Esophagus squamous epithelium (tissue), 4 donors: ENCODE measurements around the gene KCNH8.

Source experiments
- CTCF ChIP-seq, 6 experiments: fragments of 450-650 bp in 4 of 6; fragments of 200-600 bp in 2 of 6; sonication (generic) in 2 of 6; IDR thresholded peaks; one replicate each; pipeline ENCODE4 v1.5.1; 2016 to 2019; ENCODE audit warnings: antibody characterized with exemption in 6 of 6, mild to moderate bottlenecking in 4 of 6, moderate library complexity in 4 of 6
- POLR2A ChIP-seq, 4 donors: fragments of 450-650 bp; IDR thresholded peaks; one replicate each; pipeline ENCODE4 v1.6.1; 2017; ENCODE audit warnings: antibody characterized with exemption in 4 of 4, mild to moderate bottlenecking in 4 of 4, moderate library complexity in 3 of 4

GRCh38 chr3:19446687-19447086, 298.4 kb downstream of the KCNH8 start:
- TF ChIP-seq CTCF (IDR thresholded peaks at IDR 0.05) (no peak), POLR2A (IDR thresholded peaks at IDR 0.05) (no peak)
